GM18519 (cell line): ENCODE results near the gene GSG1L.

Experiments
- ATAC-seq: cut with Tn5 transposase; IDR thresholded peaks from one replicate; pipeline ENCODE4 v1.9.1; 2021; ENCODE audit warnings: mild to moderate bottlenecking, moderate library complexity; ENCODE audit not compliant: unreplicated experiment, low FRiP score

GSG1L gene

DNA sequence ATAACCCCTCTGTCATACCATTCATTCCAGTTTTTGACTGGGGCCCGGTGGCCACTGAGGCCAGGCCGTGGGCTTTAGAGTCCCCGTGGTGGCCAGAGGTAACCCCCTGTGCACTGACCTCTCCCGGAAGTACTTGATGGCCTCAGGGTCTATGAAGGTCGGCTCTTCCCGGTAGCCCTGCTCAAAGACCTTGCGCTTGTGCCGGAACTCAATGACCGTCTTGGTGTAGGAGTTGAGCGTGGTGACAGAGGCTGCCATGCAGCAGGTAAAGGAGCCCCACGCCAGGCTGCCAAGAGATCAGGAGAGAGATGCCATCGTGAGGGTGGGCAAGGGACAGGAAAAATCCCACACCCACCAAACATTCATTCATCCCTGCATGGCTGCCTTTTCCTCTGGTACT lies 234.8 kb downstream of the GSG1L start:
- no peak for ATAC-seq

DNA sequence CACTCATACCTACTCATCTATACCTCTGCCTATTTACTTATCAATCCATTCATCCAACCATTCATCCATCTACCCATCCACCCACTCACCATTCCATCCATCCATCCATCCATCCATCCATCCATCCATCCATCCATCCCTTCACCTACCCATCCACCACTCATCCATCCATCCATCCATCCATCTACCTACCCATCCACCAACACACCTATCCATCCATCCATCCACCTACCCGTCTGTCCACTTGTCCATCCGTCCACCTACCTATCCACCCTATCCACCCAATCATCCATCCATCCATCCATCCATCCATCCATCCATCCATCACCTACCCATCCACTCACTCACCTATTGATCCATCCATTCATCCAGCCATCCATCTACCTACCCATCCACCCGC lies 235.7 kb downstream of the GSG1L start:
- no peak for ATAC-seq

GRCh38 chr16:27826893-27827289 lies 236.6 kb downstream of the GSG1L start:
- no peak for ATAC-seq

DNA sequence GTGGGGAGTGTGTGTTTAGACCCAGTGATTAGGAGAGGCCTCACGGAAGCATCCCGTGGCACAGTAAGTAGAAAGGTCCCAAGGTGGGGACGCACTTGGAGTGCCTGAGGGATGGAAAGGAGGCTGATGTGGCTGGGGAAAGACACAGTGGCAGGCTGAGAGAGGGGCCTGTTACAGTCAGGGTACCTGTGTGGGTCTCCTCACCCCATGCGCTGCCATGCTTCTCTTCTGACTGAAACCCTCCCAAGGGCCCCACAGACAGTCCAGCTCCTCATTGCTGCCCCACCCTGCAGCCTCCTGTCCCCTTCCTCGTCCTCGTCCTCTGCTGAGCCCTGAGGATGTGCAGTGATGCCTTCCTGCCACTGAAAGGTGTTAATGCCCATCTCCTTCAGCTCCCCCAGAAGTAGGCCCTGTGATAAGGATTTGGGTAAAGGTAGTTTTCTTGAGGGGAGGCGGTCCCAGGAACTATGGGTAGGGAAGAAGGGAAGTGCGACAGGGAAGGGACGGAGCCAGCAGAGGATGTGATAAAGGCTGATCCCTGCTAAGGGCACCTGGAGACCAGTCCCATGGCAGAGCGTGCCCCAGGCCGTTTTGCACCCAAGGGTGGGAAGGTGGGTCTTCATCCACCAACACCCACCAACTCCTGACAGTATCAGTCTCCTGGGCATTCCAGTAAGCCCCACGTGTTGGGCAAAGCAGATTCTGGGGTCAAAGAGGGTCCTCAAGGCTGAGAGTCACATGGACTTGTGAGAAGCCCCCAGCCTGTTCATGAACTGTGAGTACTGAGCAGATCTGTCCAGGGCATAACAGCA lies 237.2 kb downstream of the GSG1L start:
- ATAC-seq = no peak

DNA sequence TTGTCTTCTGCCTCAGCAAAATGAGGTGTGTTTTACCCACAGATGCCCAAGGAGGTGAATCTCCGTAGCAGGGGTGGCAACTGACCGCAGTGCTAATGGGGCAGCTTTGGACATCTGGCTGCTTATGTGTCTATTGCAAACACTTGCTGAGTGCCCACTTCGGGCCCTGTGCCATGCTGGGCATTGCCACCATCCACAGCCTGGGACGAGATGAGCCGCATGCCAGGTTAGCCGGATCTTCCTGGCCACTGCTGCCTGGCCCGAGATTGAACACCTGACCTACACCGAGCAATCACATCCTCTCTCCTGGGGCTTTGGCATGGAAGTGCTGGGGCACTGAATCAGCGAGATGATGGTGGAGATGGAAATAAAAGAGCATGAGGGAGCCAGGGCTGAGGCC lies 238.7 kb downstream of the GSG1L start:
- ATAC-seq = no peak

GRCh38 chr16:27824006-27824405 lies 239.5 kb downstream of the GSG1L start:
- no peak for ATAC-seq

- no peak for ATAC-seq
These were observed 240.1 kb downstream of the GSG1L start for GRCh38 chr16:27823421-27823820.

- ATAC-seq = no peak
These were observed 240.5 kb downstream of the GSG1L start for GRCh38 chr16:27822996-27823395.

- ATAC-seq = no peak
These were observed 241.0 kb downstream of the GSG1L start for GRCh38 chr16:27822529-27822928.

DNA sequence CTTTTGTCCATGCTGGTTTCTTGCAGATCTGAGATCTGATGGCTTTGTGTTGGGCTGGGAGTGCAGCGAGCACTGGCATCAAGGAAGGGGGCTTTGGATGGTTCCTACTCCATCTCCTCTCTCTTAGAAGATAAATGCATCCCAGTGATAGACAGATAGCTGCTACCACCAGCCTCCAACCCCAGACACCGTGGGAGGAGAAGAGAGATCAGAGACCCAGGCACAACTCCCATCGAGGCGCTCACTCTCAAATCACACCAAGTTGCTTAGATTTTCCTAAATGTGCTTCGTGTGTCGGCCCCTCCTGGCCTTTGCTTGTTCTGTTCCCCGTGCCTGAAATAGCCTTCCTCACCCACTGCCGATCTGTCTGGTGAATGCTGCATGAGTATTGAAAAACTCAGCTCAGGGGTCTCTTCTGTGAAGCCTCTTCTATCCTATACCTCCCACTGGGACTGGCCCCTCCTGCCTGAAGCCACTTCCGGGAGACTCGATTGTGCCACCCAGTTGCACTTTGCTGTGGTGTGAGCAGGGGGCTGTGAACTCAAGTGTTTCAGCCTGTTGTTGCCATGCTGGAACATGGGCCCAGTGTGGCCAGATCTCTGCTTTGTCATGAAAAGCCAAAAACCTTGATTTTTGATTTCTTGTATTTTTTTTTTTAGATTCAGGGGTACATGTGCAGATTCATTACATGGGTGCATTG lies 242.7 kb downstream of the GSG1L start:
- no peak for ATAC-seq

DNA sequence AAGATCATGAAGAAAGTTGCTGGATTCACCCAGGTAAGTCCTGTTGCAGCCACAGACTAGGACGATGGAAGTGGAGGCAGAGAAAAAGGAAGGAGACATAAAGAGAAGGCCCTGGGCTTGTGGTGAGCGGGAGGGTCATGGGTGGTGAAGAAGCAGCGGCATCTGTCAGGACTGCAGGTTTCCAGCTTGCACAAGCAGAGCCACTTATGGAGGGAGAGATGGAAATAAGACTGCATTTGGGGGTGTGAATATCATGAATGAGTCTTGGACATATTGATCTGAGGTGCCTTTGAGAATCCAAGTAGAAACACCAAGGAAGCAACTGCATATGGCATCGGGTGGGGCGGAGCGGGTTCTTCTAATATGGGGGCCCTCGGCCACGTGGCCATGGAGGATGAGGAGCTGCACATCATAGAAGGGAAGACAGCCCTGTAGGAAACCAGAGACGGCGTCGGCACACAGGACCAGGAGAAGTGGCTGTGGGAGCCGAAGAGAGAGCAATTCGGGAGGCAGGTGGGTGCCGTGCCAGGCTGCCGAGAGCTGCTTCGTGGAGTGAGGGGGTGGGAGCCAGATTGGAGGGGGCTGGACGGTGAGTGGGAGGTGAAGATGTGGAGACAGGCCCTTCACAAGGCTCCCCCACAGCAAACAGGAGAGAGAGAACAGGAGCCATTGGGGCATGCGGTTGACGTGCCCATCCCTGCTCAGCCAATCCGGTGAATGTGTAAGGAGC lies 243.5 kb downstream of the GSG1L start:
- ATAC-seq = no peak

GRCh38 chr16:27819356-27819755 lies 244.2 kb downstream of the GSG1L start:
- no peak for ATAC-seq

GRCh38 chr16:27818246-27818645 lies 245.3 kb downstream of the GSG1L start:
- no peak for ATAC-seq

DNA sequence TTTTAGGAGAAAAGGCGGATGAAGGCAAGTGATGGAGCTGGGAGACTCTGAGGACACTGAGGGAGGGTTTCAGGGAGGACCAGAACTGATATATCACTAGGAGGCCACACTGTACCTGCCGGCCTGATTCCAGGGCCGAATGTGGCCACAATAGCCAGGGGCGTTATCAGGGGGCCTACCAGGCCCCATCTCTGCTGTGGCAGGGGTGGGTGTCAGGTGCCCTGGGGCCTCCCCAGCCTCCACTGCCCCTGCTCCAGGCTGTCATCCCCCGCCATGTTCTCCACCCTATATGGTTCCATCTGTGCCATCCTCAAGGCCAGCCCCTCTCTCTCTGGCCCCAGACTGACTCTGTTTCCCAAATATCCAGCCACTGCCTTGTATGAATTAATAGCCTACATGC lies 246.5 kb downstream of the GSG1L start:
- no peak for ATAC-seq

GRCh38 chr16:27816561-27816960 lies 247.0 kb downstream of the GSG1L start:
- no peak for ATAC-seq

GRCh38 chr16:27813591-27813990 lies 249.9 kb downstream of the GSG1L start:
- no peak for ATAC-seq

DNA sequence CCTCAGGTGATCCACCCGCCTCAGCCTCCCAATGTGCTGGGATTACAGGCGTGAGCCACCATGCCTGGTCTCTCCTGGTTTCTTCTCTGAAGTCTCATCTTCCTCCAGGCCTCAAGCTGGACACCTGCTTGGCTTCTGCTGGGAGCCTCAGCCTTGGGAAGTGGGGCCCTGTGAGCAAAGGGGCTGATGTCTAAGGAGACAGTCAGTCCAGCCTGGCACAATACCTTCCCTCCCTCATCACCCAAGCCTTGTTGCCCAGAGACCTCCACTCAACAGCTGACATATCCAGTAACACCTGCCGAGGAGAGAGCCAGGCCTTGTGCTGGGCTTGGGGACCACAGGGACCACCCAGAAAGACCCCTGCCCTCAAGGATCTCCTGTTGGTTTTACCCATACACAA lies 251.6 kb downstream of the GSG1L start:
- no peak for ATAC-seq

DNA sequence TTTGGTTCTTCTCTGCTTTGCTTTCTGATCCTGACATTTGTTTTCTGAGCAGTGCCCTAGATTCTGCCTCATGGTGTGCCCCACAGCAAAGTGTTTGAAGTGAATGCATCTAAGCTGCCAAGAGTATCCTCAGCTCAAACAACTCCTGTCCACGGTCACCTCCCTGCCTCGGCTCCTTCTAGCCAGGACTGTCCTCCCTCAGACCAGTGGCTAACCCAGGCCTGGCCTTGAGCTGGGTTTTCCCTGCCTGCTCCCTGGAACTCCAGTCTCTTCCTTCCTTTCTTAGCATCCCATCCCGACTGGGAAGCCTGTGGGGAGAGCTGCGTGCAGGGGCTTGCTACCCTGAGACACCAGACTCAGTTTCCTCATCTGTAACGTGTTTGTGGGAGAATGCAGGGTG lies 256.5 kb downstream of the GSG1L start:
- no peak for ATAC-seq

- no peak for ATAC-seq
These were observed 257.1 kb downstream of the GSG1L start for GRCh38 chr16:27806388-27806787.

GRCh38 chr16:27805828-27806351 lies 257.6 kb downstream of the GSG1L start:
- ATAC-seq = no peak
